Loucy (cell line): ENCODE measurements around the gene RGS3.

ENCODE experiments used
- H2AFZ ChIP-seq: fragments of 200-600 bp; sonication (generic); 2 replicates; pipeline ENCODE4 v1.6.0; 2016; ENCODE audit warnings: antibody characterized with exemption, mild to moderate bottlenecking, low read length, moderate library complexity
- H3F3A ChIP-seq: fragments of 200-600 bp; 2 replicates; pipeline ENCODE4 v1.6.0; 2016; ENCODE audit warnings: antibody characterized with exemption, low read depth, mild to moderate bottlenecking
- H3K27me3 ChIP-seq: fragments of 200-600 bp; sonication (generic); 2 replicates; pipeline ENCODE4 v1.6.1; 2014; ENCODE audit warnings: low read length, mild to moderate bottlenecking; ENCODE audit not compliant: insufficient read depth, poor library complexity, severe bottlenecking
- H3K36me3 ChIP-seq: fragments of 200-600 bp; sonication (generic); 2 replicates; pipeline ENCODE4 v1.6.1; 2016; ENCODE audit warnings: low read length; ENCODE audit not compliant: insufficient read depth
- H3K4me1 ChIP-seq: fragments of 200-600 bp; sonication (generic); 2 replicates; pipeline ENCODE4 v1.5.1; 2014; ENCODE audit warnings: low read length, mild to moderate bottlenecking; ENCODE audit not compliant: insufficient read depth, poor library complexity, severe bottlenecking
- H3K4me2 ChIP-seq: fragments of 200-600 bp; sonication (generic); 2 replicates; pipeline ENCODE4 v1.6.0; 2014; ENCODE audit warnings: antibody characterized with exemption, low read length, low read depth, mild to moderate bottlenecking; ENCODE audit not compliant: poor library complexity, severe bottlenecking
- H3K4me3 ChIP-seq: fragments of 200-600 bp; sonication (generic); 2 replicates; pipeline ENCODE4 v1.5.1; 2014; ENCODE audit warnings: low read length, mild to moderate bottlenecking, mixed read lengths; ENCODE audit not compliant: poor library complexity, severe bottlenecking
- H3K79me2 ChIP-seq: fragments of 200-600 bp; sonication (generic); 2 replicates; pipeline ENCODE4 v1.6.1; 2014; ENCODE audit warnings: low read length; ENCODE audit not compliant: insufficient read depth
- H3K9ac ChIP-seq: fragments of 200-600 bp; sonication (generic); 2 replicates; pipeline ENCODE4 v1.6.0; 2014; ENCODE audit warnings: mild to moderate bottlenecking, low read depth, low read length, moderate library complexity; ENCODE audit not compliant: poor library complexity, severe bottlenecking
- H3K9me2 ChIP-seq: fragments of 200-600 bp; sonication (generic); replicated peaks from 2 replicates; pipeline ENCODE4 v1.6.1; 2016; ENCODE audit warnings: low read depth, low read length, mixed read lengths
- H3K9me3 ChIP-seq: fragments of 200-600 bp; sonication (generic); 2 replicates; pipeline ENCODE4 v1.6.1; 2014; ENCODE audit warnings: mild to moderate bottlenecking, antibody characterized with exemption, low read length, low read depth; ENCODE audit not compliant: insufficient read depth
- H4K20me1 ChIP-seq: fragments of 200-600 bp; sonication (generic); 2 replicates; pipeline ENCODE4 v1.6.0; 2014; ENCODE audit warnings: antibody characterized with exemption, low read length, mild to moderate bottlenecking; ENCODE audit not compliant: insufficient read depth, poor library complexity, severe bottlenecking
- EZH2phosphoT487 ChIP-seq: fragments of 200-600 bp; IDR thresholded peaks from 2 replicates; pipeline ENCODE4 v1.6.1; 2018; ENCODE audit warnings: antibody characterized with exemption, mild to moderate bottlenecking, moderate library complexity, borderline replicate concordance
- TF ChIP-seq, protein P1 (sequence below): fragments of 200-600 bp; sonication (generic); conservative IDR thresholded peaks from 2 replicates; pipeline ENCODE4 v1.5.1; 2014; ENCODE audit warnings: mild to moderate bottlenecking, antibody characterized with exemption, low read length

Gene RGS3

DNA sequence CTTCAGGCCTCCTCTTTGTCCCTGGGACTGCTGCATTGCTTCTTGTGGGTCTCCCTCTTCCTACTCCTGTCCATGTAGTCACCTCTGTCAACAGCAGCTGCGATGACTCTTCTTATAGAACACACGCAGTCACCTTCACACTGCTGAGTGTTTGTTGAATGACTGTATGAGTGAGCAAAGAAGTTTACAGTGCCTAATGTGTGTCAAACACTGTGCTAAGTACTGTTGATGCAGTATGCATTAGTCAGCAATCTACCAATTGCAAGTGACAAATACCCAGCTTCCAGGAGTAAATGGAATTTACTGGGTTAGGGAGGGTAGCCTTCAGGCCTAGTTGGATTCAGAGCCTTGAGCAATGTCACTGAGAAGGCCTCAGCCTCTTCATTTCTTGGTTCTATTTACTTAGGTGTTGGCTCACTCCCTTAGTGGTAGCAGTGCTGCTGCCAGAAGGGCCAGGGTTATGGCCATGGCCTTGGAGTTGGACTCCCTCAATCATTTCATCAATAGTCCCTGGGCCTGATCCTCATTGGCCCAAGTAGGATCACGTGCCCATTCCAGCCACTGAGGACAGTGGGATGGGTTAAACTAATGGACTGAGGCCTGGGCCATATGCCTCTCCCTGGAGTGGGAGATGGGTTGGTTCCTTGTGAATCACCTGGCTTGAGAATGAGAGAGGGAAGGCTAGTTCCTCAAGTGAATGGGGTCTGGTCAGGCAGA is 93.5 kb downstream of the RGS3 start:
- H3K4me1 ChIP-seq, result peaks cover 10% of the 10 kb centered on the region
- TF ChIP-seq, protein P1, sequence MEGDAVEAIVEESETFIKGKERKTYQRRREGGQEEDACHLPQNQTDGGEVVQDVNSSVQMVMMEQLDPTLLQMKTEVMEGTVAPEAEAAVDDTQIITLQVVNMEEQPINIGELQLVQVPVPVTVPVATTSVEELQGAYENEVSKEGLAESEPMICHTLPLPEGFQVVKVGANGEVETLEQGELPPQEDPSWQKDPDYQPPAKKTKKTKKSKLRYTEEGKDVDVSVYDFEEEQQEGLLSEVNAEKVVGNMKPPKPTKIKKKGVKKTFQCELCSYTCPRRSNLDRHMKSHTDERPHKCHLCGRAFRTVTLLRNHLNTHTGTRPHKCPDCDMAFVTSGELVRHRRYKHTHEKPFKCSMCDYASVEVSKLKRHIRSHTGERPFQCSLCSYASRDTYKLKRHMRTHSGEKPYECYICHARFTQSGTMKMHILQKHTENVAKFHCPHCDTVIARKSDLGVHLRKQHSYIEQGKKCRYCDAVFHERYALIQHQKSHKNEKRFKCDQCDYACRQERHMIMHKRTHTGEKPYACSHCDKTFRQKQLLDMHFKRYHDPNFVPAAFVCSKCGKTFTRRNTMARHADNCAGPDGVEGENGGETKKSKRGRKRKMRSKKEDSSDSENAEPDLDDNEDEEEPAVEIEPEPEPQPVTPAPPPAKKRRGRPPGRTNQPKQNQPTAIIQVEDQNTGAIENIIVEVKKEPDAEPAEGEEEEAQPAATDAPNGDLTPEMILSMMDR, result no peak
- TF ChIP-seq EZH2phosphoT487, result no peak
- H3K27me3 ChIP-seq, result no peaks in the 10 kb centered on the region
- H3K4me2 ChIP-seq, result no peak overlapping the region
- no peak overlapping the region for H2AFZ ChIP-seq
- no peaks in the 10 kb centered on the region for H3K36me3 ChIP-seq
- H3K4me3 ChIP-seq, result no peak overlapping the region
- no peaks in the 10 kb centered on the region for H3K9me3 ChIP-seq
- H4K20me1 ChIP-seq, result no peaks in the 10 kb centered on the region
- H3K9ac ChIP-seq, result no peak overlapping the region
- no peaks in the 10 kb centered on the region for H3K79me2 ChIP-seq
- no peaks in the 10 kb centered on the region for H3F3A ChIP-seq
- no peaks in the 10 kb centered on the region for H3K9me2 ChIP-seq

DNA sequence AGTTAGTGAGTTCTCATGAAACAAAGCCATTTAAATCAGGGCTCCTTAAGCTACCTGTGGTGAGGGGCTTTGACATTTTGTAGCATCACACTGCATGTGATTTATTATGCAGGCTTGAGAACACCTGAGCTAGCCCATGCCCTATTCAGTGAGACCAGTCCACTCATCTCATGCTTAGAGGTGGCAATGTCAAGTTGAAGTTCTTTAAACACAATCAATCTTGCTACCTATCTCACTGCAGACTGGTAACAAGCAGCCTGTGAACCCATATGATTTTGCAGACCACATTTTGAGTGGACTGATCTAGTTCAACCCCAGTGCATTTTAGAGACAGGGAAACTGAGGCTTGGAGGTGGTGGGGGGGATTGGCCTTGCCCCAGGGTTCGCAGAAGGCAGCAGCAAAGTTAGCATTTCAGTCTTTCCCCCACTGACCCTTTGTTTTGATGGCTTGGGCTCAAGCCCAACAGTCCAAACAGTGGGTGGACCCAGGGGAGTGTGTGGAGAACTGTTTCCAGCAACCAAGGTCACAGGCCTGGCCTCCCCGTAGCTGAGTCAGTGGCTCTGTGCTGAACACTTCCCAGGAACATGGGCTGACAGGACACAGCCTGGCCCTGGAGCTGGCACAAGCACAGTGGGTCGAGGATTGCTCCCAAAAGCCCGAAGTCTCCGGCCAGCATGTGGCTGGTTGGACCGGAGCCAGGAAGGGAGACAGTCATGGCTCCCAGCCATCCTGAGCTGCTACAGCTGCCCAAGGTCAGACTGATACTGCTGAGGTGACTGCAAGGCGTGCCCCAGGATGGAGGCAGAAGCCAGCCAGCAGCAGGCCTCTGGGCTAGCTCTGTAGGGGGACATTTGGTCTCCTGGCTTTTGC is 95.3 kb downstream of the RGS3 start:
- Histone ChIP-seq H3K4me2 (no peak overlapping the region), H3K4me1 (peaks cover 10% of the 10 kb centered on the region), H4K20me1 (no peaks in the 10 kb centered on the region), H3K79me2 (no peaks in the 10 kb centered on the region), H3K9me3 (no peaks in the 10 kb centered on the region), H3K36me3 (no peaks in the 10 kb centered on the region), H2AFZ (no peak overlapping the region), H3K27me3 (no peaks in the 10 kb centered on the region), H3K4me3 (no peak overlapping the region), H3F3A (no peaks in the 10 kb centered on the region), H3K9ac (no peak overlapping the region), H3K9me2 (no peaks in the 10 kb centered on the region)
- TF ChIP-seq EZH2phosphoT487, result no peak

DNA sequence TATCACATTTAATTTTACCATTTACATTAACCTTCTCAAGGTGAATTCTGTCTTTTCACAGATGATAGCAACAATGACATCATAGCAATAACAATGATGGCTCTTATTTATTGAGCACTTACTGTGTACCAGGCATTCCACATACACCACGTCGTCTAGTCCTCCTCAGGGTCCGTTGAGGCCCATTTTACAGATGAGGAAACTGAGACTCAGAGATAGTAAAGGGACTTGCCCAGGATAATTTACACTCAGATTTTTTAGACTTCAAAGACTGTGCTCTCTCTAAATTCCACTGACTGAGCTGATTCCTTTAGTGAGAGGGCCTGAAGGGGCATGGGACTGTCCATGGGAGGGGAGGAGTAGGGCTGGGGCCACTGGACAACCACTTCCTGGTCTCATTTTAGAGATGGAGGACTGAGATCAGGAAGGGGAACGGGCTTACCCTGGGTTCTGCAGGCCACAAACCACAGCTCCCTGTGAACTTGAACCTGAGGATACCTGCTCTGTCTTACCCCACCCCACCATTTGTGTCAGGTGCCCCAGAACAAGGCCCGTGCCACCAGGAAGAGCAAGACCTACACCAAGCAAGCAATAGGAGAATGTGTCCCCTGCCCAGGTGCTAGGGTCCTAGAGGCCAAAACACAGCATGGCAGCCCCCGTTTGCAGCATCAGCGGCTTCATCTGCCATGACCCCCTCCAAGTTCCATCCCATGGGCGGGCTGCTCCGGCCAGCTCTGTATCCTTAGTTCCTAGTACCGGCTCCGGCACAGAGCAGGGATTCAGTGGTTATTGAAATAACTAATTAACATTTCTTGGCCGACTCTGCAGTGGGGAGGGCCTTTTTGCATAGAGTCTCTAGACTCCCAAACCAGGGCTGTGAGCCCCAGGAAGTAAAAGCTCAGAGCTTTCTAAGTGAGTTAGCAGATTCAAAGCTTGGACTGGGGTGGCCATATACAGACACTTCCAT is 96.6 kb downstream of the RGS3 start:
- Histone ChIP-seq H3K9ac (no peak overlapping the region), H3K4me1 (peaks cover 10% of the 10 kb centered on the region), H4K20me1 (no peaks in the 10 kb centered on the region), H3K79me2 (no peaks in the 10 kb centered on the region), H2AFZ (no peak overlapping the region), H3K36me3 (no peaks in the 10 kb centered on the region), H3K9me2 (no peaks in the 10 kb centered on the region), H3F3A (no peaks in the 10 kb centered on the region), H3K9me3 (no peaks in the 10 kb centered on the region), H3K4me2 (no peak overlapping the region), H3K4me3 (no peak overlapping the region), H3K27me3 (no peaks in the 10 kb centered on the region)
- TF ChIP-seq EZH2phosphoT487, result no peak
- TF ChIP-seq, protein P1, result no peak
